ENCODE measurements around the gene DCDC2C.
"Not testable (repeated sequence)": the region's sequence is repeated elsewhere in the genome, so short reads cannot be mapped to it uniquely, and the experiment has no call there.

- not testable (repeated sequence) for TF ChIP-seq TCF12 (IDR thresholded peaks at IDR 0.05); YY1 (IDR thresholded peaks at IDR 0.05; ENCODE audit: low read depth); POLR2AphosphoS5 (IDR thresholded peaks at IDR 0.05; ENCODE audit: low read depth, low read length); REST (IDR thresholded peaks at IDR 0.05; ENCODE audit: low read depth, low read length); CTCF (IDR thresholded peaks at IDR 0.05); USF2 (IDR thresholded peaks at IDR 0.05; ENCODE audit: borderline replicate concordance, low read depth, low read length); GATA2 (CRISPR knock-in tag; IDR thresholded peaks at IDR 0.05); NRF1 (IDR thresholded peaks at IDR 0.05; ENCODE audit: low read depth, low read length); JUND (IDR thresholded peaks at IDR 0.05); FOSL2 (IDR thresholded peaks at IDR 0.05; ENCODE audit: borderline replicate concordance, low read depth); CHD2 (IDR thresholded peaks at IDR 0.05; ENCODE audit: low read length, partially characterized antibody); MAX (IDR thresholded peaks at IDR 0.05; ENCODE audit: low read depth); MXI1 (IDR thresholded peaks at IDR 0.05; ENCODE audit: low read depth, low read length); EZH2phosphoT487 (IDR thresholded peaks at IDR 0.05; ENCODE audit: borderline replicate concordance, low read depth)
Observed at GRCh38 chr2:3817144-3817543, 113.8 kb downstream of the DCDC2C start.
